Cardiac fibroblast (primary cell): ENCODE data around the gene TBC1D1.

Source experiments
- DNase-seq, 2 donors: peaks; one replicate each; pipeline versions ENCODE4 v3.0.0 to v3.0.0-alpha.2; 2010; ENCODE audit warnings: low read depth in 2 of 2
- H3K4me3 ChIP-seq, 2 donors: replicated peaks in 1 of 2; 1 replicate in 1 of 2; 2 replicates in 1 of 2; pipeline ENCODE4 v1.5.1; 2011; ENCODE audit warnings: low read depth in 2 of 2, low read length in 2 of 2, mild to moderate bottlenecking in 2 of 2, moderate library complexity in 1 of 2
- CTCF ChIP-seq: IDR thresholded peaks from one replicate; pipeline ENCODE4 v1.5.1; 2011; ENCODE audit warnings: low read depth, mild to moderate bottlenecking, low read length, inconsistent platforms

Gene TBC1D1

GRCh38 chr4:38023347-38024205 is 132.7 kb downstream of the TBC1D1 start:
- no peak for TF ChIP-seq CTCF
- H3K4me3 ChIP-seq = no peak overlapping the region
- no peak for DNase-seq

GRCh38 chr4:38024206-38024509 is 133.3 kb downstream of the TBC1D1 start:
- DNase-seq = no peak
- no peak for TF ChIP-seq CTCF
- no peak overlapping the region for H3K4me3 ChIP-seq

- no peak for TF ChIP-seq CTCF
- H3K4me3 ChIP-seq = no peak overlapping the region
- DNase-seq = no peak
Measured at GRCh38 chr4:38025665-38026064, 134.8 kb downstream of the TBC1D1 start.

- no peak overlapping the region for H3K4me3 ChIP-seq
- TF ChIP-seq CTCF = no peak
- DNase-seq = no peak
Measured at GRCh38 chr4:38026158-38026740, 135.4 kb downstream of the TBC1D1 start.

GRCh38 chr4:38030023-38030422 is 139.1 kb downstream of the TBC1D1 start:
- DNase-seq = no peak
- no peak overlapping the region for H3K4me3 ChIP-seq
- no peak for TF ChIP-seq CTCF

GRCh38 chr4:38034986-38035882 is 144.3 kb downstream of the TBC1D1 start:
- no peak overlapping the region for H3K4me3 ChIP-seq
- TF ChIP-seq CTCF = peak; percentile 62
- peak; percentile 79 to 85 for DNase-seq
